NCI-H187 treated with DMSO at 0.1 percent for 48 hours (cell line): Measurements from ENCODE around the gene SHPK.
A peak's percentile ranks its signal among the peaks of the same experiment; 100 is the strongest.
"Not testable (repeated sequence)": the region's sequence is repeated elsewhere in the genome, so short reads cannot be mapped to it uniquely, and the experiment has no call there.

Experiments
- DNase-seq: peaks from one replicate; lab custom pipeline; 2025; lab: John Stamatoyannopoulos, UW

SHPK gene

DNA sequence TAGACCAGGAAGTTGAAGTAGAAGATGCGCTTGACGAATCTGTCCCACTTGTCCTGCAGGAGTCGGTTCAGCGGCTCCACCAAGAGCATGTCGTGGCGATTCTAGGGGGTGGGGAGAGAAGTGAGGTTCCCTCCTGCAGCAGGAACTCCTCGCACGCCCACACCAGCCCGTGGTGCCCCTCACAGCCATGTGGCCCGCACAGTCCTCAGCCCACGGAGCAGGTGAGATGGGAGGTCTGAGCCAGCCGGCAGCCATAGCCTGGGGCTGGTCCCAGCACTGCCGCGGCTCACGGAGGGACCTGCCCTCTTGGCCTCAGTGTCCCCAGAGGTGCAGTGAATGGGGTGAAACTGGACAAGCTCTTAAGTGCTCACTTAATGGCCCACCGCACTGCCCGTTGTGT, 50.2 kb downstream of the SHPK start:
- no peak for DNase-seq

DNA sequence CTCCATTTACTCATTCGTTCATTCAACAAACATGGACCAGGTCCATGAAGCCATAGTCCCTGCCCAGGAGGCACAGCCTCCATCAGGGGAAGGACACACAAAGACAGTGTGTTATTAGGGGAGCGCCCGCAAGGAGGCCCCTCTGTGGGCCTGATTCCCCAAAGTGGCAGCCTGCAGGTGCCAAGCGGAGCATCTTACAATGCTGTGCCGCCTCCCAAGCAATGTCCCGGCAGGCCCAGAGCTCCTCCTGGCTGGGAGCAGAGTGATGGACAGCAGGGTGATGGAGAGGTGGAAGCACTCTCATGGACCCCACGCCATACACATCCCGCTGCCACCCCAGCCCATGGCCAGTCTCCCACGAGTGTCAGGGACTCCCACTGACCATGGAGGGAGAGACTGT, 52.6 kb downstream of the SHPK start:
- no peak for DNase-seq

DNA sequence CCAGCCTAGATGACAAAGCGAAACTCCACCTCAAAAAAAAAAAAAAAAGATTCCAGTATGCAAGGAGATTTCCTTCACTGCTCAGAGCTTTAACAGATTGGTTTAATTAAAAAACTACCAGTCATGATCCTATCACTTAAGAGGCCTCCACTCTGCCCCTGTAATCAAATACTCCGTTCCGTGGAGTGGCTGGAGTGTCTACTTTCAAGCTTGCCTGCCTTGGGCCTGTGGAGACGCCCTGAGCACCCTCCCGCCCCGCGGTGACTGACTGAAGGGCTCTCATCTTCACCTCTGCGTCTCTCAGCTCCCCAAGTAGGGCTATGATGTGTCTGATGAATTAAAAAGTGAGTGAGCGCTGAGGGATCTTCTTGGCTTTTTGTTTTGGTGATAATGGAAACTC, 53.1 kb downstream of the SHPK start:
- peak; percentile 72 for DNase-seq

DNA sequence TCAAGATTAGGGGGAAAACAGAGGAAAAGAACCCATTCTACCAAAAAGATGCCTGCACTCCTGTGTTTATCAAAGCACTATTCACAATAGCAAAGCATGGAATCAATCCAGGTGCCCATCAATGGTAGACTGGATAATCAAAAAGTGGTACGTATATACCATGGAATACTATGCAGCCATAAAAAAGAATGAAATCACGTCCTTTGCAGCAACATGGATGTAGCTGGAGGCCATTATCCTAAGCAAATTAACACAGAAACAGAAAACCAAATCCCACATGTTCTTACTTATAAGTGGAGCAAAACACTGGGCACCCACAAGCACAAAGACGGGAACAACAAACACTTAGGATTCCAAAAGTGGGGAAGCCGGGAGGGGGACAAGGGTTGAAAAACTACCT, 57.4 kb downstream of the SHPK start:
- not testable (repeated sequence) for DNase-seq

DNA sequence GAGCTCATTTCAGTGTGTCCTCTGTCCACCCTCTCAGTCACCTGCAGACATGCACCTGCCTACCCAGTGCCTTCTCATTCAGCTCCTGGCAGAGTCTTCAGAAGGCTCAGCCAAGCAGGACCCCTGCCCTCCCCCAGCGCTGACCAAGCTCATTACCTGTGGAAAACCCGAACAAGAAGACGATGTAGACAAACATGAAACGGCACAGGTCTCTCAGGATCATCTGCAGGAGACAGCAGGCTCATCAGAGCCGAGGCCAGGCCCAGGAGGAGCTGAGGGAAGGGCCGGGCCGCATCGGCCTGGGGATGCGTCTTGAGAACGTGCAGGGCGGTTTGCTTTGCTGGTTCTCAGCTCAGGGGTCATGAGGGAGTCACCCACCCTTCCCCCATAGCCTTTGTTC, 59.1 kb downstream of the SHPK start:
- no peak for DNase-seq

DNA sequence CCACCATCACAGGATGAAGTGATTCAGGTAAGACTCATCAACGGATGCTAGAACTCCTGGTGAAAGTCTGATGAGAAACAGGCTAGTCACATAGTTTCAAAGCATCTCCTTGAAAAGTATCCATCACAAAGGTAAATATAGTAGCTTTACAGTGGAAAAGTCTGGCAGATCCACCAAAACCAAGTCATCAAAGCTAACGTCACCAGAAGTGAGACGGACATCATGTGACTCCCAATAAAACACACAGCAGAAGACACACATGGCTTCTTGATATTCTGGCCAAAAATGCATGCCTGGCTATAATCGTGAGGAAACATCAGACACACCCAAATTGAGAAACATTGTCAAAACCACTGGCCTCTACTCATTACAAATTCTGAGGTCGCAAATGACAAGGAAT, 60.5 kb downstream of the SHPK start:
- DNase-seq: no peak

DNA sequence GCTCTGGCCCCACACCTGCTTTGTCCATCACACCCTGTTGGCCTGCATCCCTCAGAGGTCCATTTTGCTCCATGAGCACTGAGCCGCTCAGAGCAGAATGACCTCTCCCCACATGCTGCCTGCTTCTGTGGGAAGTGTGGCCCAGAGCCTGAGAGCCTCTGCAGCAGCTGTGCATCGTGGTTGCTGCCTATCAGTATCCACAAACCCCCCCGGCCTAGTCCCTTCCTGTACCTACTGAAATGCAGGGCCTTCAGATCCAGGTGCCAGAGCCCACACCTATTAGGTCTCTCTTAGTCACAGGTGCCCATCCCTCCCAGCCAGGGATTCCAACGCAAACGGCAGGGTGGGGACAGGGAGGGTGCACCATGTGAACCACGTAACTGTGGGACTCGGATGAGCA, 61.8 kb downstream of the SHPK start:
- no peak for DNase-seq

DNA sequence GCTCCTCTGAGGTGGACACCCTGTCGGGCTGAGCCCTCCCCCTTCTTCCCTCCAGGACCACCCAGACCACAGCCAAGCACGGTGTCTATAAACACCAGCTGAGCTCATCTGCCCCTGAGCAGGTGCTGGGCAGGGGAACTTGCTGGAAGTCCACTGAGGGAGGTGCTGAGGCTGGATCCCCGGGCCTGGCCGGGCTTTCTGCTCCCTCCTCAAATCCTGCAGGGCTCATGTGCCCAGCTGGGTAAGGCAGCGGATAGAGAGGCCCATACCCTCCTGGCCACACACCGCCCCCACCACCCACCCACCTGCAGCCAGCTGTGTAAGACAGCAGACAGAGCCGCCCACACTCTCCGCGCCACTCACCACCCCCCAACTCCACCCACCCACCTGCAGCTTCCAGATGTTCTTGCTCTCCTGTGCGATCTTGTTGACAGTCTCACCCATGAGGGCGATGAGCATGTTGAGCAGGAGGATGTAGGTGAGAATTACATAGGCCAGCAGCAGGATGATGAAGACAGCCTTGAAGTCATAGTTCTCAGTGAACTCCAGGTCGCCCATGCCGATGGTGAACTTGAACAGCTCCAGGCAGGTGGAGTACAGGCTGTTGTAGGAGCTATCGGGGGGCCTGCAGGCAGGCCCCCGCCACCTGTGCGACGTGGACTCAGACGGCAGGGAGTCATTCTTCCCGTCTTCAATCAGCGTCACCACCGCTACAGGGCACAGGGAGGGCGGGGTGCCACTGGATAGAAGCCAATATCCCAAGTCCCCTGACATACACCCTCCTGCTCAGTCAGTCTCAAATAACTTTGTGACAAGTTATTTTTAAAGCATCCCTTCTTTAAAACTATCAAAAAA, 62.6 kb downstream of the SHPK start:
- no peak for DNase-seq

DNA sequence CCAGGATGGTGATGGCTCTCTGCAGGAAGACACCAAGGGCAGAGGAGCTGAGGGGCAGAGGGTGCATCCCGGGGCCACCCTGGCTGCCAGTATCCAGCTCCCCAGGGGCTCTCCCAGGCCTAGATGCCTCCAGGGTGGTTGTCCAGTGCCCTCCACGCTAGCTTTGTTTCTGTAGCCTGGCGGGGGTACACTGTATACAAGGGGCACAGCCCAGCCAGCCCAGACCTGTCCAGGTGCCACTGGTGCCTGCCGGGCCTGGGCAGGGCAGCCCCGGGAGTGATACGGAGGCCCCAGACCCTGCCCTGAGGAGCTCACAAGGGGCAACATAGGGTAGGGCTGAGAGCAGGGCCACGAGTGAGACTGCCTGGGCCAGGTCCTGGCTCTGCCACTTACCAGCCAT, 63.8 kb downstream of the SHPK start:
- DNase-seq: no peak

DNA sequence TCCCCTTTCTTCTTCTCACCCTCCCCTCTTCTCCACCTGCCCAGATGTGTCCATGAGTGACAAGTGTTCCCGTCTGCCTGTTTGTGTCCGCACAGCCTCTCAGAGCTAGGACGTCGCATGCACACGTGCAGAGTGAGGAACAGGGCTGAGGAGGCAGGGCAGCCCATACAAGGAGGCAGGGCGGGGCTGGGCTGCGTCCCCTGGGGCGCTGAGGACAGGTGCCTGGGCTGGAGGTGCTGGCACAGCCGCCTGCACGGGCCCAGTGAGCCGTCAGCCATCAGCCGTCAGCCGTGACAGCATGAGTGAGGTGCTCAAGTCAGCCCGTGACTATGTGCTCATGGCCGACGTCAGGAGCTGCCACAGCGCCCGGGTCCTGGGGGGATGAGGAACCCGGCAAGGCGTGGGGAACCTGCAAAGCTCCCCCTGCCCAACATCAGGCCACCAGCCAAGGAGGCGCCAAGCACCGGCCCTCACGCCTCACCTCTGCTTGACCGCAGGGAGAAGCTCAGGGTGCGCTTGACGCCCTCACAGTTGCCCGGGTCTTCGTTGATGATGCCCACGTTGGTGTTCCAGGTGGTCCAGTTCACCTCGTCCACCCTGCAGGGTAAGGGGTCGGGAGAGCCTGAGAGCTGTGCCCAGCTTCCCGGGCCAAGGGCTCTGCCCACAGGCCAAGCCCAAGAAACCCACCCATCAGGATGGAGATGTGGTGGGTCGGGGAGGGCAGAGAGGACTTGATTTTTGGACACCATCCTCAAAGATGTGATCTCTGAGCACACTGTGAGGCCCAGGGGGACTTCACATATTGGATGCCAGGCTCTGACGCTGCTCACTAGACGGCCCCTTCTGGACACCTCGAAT, 64.8 kb downstream of the SHPK start:
- DNase-seq: peak; percentile 80

DNA sequence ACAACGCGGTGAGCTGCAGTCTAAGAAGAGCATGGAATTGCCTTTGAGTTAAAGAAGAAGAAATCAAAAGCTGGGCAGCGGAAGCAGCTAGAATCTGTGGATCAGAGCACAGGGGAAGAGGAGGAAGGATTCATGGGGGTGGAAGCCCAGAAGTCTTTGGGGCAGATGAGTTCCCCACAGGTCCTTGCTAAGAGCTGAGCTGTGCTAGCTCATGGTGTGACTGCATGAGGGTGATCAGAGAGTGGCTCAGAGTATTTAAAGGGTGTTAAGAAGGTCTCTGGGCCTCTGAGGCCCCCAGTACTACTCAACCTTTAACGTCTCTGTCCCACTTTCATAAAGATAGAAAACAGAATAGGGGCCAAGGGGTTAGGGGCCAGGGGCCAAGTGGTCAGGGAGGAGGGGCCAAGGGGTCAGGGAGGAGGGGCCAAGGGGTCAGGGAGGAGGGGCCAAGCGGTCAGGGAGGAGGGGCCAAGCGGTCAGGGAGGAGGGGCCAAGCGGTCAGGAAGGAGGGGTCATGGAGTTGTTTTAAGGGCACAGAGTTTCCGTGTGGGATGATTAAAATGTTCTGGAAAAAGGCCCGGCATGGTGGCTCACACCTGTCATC, 66.4 kb downstream of the SHPK start:
- DNase-seq: no peak

DNA sequence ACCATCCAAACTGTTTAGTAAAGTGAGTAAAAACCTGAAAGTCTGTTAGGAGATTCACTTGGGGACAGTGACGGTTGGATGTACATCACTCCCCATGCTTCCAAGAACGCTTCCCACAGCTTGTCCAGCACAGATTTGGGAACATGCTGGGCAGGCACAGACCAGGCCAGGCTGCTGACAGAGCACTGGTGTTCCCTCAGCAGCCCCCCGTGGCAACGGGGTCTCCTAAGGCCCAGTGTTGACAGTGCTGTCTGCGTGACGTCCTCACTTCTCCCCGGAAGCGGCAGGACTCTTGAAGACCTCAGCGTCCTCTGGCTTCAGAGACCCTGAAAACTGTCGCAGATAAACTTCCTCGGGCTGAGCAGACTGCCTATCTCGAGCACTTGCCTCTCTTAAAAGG, 69.5 kb downstream of the SHPK start:
- no peak for DNase-seq

DNA sequence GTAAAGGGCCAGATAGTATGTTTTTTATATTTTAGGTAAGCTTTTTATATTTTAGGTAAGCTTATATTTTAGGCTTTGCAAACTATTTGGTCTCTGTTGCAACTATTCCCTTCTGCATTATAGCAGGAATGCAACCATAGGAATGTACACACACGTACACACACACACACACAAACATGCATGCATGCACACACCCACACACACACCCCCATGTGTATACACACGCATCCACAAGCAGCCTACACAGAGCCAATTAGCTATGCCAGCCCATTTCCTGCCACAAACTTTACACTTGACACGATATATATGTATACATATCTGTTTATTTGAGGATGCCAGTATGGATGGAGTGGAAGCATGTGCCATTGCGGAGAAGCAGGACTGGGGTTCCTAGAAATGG, 70.9 kb downstream of the SHPK start:
- DNase-seq: no peak

DNA sequence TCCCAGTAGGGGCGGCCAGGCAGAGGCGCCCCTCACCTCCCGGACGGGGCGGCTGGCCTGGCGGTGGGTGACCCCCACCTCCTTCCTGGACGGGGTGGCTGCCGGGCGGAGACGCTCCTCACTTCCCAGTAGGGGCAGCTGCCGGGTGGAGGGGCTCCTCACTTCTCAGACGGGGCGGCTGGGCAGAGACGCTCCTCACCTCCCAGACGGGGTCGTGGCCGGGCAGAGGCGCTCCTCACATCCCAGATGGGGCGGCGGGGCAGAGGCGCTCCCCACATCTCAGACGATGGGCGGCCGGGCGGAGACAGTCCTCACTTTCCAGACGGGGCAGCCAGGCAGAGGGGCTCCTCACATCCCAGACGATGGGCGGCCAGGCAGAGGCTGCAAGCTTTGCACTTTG, 71.8 kb downstream of the SHPK start:
- not testable (repeated sequence) for DNase-seq

DNA sequence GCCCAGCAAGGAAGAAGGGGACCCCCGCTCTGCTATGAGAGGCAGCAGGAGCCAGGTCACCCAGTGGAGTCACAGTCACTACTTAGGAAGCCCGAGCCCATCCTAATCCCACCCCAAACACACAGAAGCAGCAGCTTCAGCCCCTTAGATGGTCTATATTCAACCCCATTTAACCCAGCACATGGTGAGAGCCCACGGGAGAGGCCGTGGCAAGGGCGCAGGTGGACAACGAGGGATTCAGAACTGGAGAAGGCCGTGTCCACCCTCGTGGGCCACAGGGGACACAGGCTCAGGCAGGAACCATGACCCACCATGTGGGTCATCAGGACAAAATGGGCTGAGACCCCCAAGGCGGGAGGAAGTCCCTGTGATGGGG, 76.8 kb downstream of the SHPK start:
- no peak for DNase-seq

DNA sequence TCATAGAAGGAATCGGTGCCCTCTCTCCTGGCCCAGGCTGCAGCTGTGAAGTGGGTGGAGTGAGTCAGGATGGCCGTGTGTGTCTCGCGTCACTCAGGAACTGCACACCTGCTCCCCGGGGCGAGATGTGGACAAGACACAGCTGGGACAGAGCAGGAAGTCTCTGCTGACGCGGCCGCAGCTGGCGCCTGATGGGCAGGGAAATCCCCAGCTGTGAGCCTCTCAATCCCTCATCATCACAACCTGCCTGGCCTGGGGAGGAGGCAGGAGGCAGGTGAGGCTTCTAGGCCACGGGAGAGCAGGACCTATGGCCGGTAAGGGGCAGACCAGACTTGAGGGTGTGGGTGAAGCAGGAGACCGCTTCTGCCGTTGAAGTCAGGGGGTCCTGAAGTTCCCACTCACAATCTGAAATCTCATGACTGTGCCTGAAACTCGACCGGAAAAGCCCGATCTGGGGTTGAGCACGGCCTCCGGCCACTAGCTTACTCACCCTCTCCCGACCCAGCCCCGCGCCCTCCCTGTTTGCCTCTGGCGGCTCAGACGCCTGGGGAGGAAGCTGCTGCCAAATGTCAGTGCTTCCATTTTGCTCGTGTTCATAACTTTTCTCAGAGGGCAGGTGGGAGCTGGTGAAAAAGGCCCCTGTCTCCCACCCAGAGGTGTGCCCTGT, 77.3 kb downstream of the SHPK start:
- no peak for DNase-seq
